H4 (cell line): ENCODE data around the gene CBARP. TPM values are rescaled to one million over a fixed set of nuclear protein-coding genes. Genes with fewer than 3 reads are reported as not detected.

Experiments
- DNase-seq: peaks from one replicate; pipeline ENCODE4 v3.0.0-alpha.2; 2015; ENCODE audit warnings: low spot score
- total RNA-seq: library from RNA; depleted of rRNA; stranded (reverse); fragments of >200 nt; shearing (Covaris generic); gene quantifications from 2 replicates; pipeline ENCODE4 v1.2.3, GENCODE V29; 2014; rRNA removed

CBARP gene
- total RNA-seq, result 0.37 and 1.2 TPM in 2 replicates

- DNase-seq, result no peak
Observed at GRCh38 chr19:1237754-1238368, at the start of gene CBARP. Gene CBARP, minus strand, starts transcription at chr19:1238005. Its CDS starts 1,905 bp downstream, at chr19:1236100.

- DNase-seq, result no peak
Observed at GRCh38 chr19:1286487-1287353, 48.9 kb upstream of the CBARP start.

GRCh38 chr19:1285737-1286360 lies 48.0 kb upstream of the CBARP start, which contains the start of gene EFNA2:
Gene EFNA2, plus strand, starts transcription at chr19:1285873. Its CDS starts 296 bp downstream, at chr19:1286169.
- DNase-seq, result no peak

- DNase-seq, result no peak
Observed at GRCh38 chr19:1284979-1285736, 47.4 kb upstream of the CBARP start.

GRCh38 chr19:1284293-1284978 lies 46.6 kb upstream of the CBARP start:
- no peak for DNase-seq

GRCh38 chr19:1283917-1284292 lies 46.1 kb upstream of the CBARP start:
- no peak for DNase-seq

GRCh38 chr19:1283207-1283916 lies 45.6 kb upstream of the CBARP start:
- DNase-seq, result no peak

- DNase-seq, result no peak
Observed at GRCh38 chr19:1282588-1283206, 44.9 kb upstream of the CBARP start.

GRCh38 chr19:1281569-1282287 lies 43.9 kb upstream of the CBARP start:
- DNase-seq, result no peak

- DNase-seq, result no peak
Observed at GRCh38 chr19:1280636-1281568, 43.1 kb upstream of the CBARP start.

- peak; percentile 63 for DNase-seq
Observed at GRCh38 chr19:1279782-1280341, 42.1 kb upstream of the CBARP start.

GRCh38 chr19:1278713-1279660 lies 41.2 kb upstream of the CBARP start:
- DNase-seq, result no peak

- DNase-seq, result no peak
Observed at GRCh38 chr19:1278074-1278473, 40.3 kb upstream of the CBARP start.

- DNase-seq, result no peak
Observed at GRCh38 chr19:1277061-1277460, 39.3 kb upstream of the CBARP start.

GRCh38 chr19:1276628-1277022 lies 38.8 kb upstream of the CBARP start:
- DNase-seq, result no peak

- DNase-seq, result no peak
Observed at GRCh38 chr19:1275976-1276627, 38.3 kb upstream of the CBARP start.
